Measurements from ENCODE around the gene SPR. TPM values are rescaled to one million over a fixed set of nuclear protein-coding genes. Genes with fewer than 3 reads are reported as not detected.
"Not testable (repeated sequence)": the region's sequence is repeated elsewhere in the genome, so short reads cannot be mapped to it uniquely, and the experiment has no call there.

SPR gene
- total RNA-seq, 6 experiments from 2014 or later = 48.6 to 90.2 (median 68.5) TPM

DNA sequence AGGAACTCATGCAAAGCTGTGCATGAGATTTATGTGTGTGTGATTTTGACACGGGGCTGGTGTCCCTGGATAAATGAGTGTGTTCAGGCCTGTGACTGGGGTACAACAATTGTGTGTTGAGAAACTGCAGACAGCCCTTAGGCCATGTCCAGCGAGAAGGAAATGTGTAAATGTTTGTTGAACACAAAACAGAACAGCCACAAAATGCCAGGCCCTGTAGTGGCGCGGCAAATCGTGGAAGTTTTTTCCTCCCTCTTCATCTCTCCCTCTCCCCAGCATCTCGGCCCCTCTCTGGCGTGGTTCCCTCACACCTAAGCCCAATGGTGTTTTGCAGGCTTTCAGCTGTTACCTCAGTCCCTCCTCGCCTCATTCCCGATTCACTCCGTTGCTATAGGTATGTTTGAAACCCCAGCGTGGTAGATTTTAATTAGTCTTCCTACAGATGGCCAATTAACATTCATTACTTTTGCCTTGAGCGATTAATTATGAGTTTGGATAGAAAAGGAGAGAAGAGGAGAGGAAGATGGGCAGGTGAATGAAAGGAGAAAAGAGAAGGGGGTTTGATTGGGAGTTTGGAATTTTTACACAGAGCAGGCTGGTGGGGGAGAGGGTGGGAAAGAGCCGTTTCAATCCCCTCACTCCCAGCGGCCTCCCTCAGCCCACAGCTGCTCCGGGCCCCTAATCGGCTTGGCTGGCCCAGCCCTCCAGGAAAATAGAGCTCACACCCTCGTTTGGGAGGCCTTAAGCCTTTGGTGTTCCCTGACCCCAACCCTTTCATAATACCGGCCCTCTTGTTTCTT is 10.8 kb downstream of the SPR start:
- intact Hi-C loops (cut with DNase I) = loop anchor here (10.0 kb wide), 2 partner anchors 187 to 277 kb away; no protein-coding TSS in a partner anchor
- DNase-seq (no peak), ATAC-seq (no peak)
- no peak overlapping the region for H3K27ac ChIP-seq
- H3K36me3 ChIP-seq = no peaks in the 10 kb centered on the region
- no peaks in the 10 kb centered on the region for H3K9me3 ChIP-seq
- no peak for TF ChIP-seq POLR2A (IDR thresholded peaks at IDR 0.05)
- TF ChIP-seq, protein P1, sequence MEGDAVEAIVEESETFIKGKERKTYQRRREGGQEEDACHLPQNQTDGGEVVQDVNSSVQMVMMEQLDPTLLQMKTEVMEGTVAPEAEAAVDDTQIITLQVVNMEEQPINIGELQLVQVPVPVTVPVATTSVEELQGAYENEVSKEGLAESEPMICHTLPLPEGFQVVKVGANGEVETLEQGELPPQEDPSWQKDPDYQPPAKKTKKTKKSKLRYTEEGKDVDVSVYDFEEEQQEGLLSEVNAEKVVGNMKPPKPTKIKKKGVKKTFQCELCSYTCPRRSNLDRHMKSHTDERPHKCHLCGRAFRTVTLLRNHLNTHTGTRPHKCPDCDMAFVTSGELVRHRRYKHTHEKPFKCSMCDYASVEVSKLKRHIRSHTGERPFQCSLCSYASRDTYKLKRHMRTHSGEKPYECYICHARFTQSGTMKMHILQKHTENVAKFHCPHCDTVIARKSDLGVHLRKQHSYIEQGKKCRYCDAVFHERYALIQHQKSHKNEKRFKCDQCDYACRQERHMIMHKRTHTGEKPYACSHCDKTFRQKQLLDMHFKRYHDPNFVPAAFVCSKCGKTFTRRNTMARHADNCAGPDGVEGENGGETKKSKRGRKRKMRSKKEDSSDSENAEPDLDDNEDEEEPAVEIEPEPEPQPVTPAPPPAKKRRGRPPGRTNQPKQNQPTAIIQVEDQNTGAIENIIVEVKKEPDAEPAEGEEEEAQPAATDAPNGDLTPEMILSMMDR (IDR thresholded peaks at IDR 0.05) = no peak
- no peaks in the 10 kb centered on the region for H3K4me1 ChIP-seq
- H3K27me3 ChIP-seq = peaks cover 0 to 7% of the 10 kb centered on the region in 2 donors
- WGBS (ENCODE audit: insufficient coverage, low coverage, low lambda C conversion rate, missing lambda C conversion rate) = 75% methylated on average over 12 of the region's 18 CpGs
- H3K4me3 ChIP-seq = no peak overlapping the region

DNA sequence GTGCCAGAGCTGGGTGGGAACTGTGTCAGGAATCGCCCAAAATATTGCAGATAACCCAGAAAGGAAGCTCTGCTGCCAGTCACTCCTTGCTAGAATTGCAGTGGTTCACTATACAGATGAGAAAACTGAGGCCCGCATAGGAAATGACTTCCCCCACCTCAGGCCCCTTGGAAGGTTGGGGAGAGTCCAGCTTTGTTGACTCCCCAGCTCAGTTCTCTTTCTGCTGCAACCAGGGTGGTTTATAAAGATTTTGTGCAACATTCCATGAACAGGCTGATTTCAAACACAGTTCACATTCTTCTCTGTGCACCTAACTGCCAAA is 11.3 kb downstream of the SPR start:
- H3K4me1 ChIP-seq = no peaks in the 10 kb centered on the region
- intact Hi-C loops (cut with DNase I) = loop anchor here (10.0 kb wide), 2 partner anchors 186 to 276 kb away; no protein-coding TSS in a partner anchor
- no peak overlapping the region for H3K4me3 ChIP-seq
- no peak for DNase-seq
- H3K9me3 ChIP-seq = no peaks in the 10 kb centered on the region
- H3K36me3 ChIP-seq = no peaks in the 10 kb centered on the region
- no peak overlapping the region for H3K27ac ChIP-seq
- WGBS (ENCODE audit: insufficient coverage, low coverage, low lambda C conversion rate, missing lambda C conversion rate) = 71% methylated on average over 2 of the region's 2 CpGs
- peaks cover 0 to 7% of the 10 kb centered on the region in 2 donors for H3K27me3 ChIP-seq
- ATAC-seq = no peak
- TF ChIP-seq, protein P1 (IDR thresholded peaks at IDR 0.05) = no peak
- TF ChIP-seq POLR2A (IDR thresholded peaks at IDR 0.05) = no peak

DNA sequence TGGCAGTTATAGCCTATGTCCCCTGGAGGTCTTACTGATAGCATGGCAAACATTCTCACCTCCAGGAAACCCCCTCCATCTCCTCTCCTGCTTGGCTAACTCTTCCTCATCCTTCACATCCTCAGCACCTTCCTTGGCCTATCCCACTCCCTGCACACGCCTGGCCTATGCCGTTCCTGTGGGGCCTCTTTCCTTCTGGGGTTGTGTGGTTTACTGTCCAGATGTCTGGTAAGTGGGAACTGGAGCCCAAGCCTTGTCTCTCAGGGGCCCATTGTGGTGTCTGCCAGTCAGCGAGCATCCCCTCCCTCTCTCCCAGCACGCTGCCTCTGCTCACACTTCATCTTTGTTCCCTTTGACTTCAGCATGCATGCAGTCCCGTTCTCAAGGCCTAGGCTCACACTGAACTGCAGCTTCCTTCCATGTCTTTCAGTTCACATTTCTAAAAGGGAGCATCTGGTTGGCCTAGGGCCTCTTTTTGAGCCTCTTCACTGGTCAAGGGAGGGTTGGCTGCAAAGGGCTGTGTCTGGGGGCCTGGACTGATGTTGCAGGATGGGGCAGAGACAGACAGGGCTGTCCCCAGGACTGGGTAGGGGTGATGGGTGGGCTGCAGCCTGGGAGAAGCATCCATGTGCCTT is 13.1 kb downstream of the SPR start:
- Histone ChIP-seq H3K9me3 (no peaks in the 10 kb centered on the region), H3K4me1 (no peaks in the 10 kb centered on the region), H3K4me3 (no peak overlapping the region), H3K27me3 (peaks cover 0 to 10% of the 10 kb centered on the region in 2 donors), H3K27ac (no peak overlapping the region), H3K36me3 (no peaks in the 10 kb centered on the region)
- ATAC-seq (peak in 1 of 4 donors; percentile 23), DNase-seq (no peak)
- 65% methylated on average over 3 of the region's 5 CpGs for WGBS (ENCODE audit: insufficient coverage, low coverage, low lambda C conversion rate, missing lambda C conversion rate)
- TF ChIP-seq, protein P1 (IDR thresholded peaks at IDR 0.05) = no peak
- TF ChIP-seq POLR2A (IDR thresholded peaks at IDR 0.05) = no peak
- intact Hi-C loops (cut with DNase I) = no loop called here

DNA sequence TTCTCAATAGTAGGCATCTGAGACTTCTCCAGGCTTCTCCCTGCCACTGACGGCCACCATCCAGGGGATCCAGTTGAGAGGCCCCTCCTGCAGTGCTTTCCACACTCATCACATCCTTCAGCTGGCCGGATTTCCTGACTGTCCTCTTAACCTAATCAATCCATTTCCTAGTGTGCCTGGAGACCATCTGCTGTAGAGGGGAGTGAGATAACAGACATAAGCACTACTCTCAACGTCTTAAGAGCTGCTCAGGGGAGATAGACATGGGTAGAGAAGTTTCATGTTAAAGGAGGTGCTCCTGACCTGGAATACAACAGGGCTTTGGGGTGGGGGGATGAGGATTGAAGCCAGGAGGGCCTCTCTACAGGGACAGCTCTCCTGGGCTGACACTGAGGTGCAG is 14.2 kb downstream of the SPR start:
- no peak for TF ChIP-seq POLR2A (IDR thresholded peaks at IDR 0.05)
- TF ChIP-seq, protein P1 (IDR thresholded peaks at IDR 0.05) = no peak
- no peaks in the 10 kb centered on the region for H3K4me1 ChIP-seq
- ATAC-seq (no peak), DNase-seq (no peak)
- intact Hi-C loops (cut with DNase I) = no loop called here
- no peaks in the 10 kb centered on the region for H3K36me3 ChIP-seq
- 55% methylated on average over 3 of the region's 3 CpGs for WGBS (ENCODE audit: insufficient coverage, low coverage, low lambda C conversion rate, missing lambda C conversion rate)
- H3K27me3 ChIP-seq = peaks cover 0 to 13% of the 10 kb centered on the region in 2 donors
- no peak overlapping the region for H3K27ac ChIP-seq
- H3K9me3 ChIP-seq = no peaks in the 10 kb centered on the region
- no peak overlapping the region for H3K4me3 ChIP-seq

DNA sequence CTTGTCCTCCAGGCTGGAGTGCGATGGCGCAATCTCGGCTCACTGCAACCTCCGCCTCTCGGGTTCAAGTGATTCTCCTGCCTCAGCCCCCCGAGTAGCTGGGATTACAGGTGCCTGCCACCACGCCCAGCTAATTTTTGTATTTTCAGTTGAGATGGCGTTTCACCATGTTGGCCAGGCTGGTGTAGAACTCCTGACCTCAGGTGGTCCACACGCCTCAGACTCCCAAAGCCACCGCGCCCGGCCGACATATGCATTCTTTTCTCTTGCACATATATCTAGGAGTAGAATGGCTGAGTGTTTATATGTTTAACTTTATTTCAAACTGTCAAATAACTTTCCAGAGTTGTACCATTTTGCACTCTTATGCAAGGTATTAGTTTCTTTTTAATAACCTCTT is 20.2 kb downstream of the SPR start:
- H3K9me3 ChIP-seq; H3K27ac ChIP-seq; intact Hi-C loops (cut with DNase I); H3K36me3 ChIP-seq; H3K4me3 ChIP-seq; H3K4me1 ChIP-seq; ATAC-seq; DNase-seq: not testable (repeated sequence)
- WGBS (ENCODE audit: insufficient coverage, low coverage, low lambda C conversion rate, missing lambda C conversion rate) = 77% methylated on average over 12 of the region's 13 CpGs
- peaks cover 0 to 46% of the 10 kb centered on the region in 2 donors for H3K27me3 ChIP-seq

Measured in right lobe of liver (tissue), 6 donors.